K562 (cell line): ENCODE measurements around the gene LRRC61. TPM values are rescaled to one million over a fixed set of nuclear protein-coding genes. Genes with fewer than 3 reads are reported as not detected.

Experiments
- ATAC-seq: fragments of 200-7000 bp; cut with Tn5 transposase; 3 replicates; pipeline ENCODE4 v1.9.1; 2020; ENCODE audit warnings: moderate library complexity
- BruUV-seq: library from RNA; stranded (reverse); fragments of 400-500 nt; replicated peaks from 2 replicates; lab custom pipeline; 2021; lab: Mats Ljungman, UMichigan
- CTCF ChIA-PET: fragments of 300-600 bp; formaldehyde crosslinking; extraction: SDS; loops from one replicate; lab custom pipeline; 2021; ENCODE audit warnings: low intra/inter-chr PET ratio; lab: Yijun Ruan, JAX
- POLR2A ChIA-PET: fragments of 300-600, 350-650 bp; sonication (Branson Sonifier 250); formaldehyde crosslinking; extraction: SDS; loops from one replicate; lab custom pipeline; 2021; ENCODE audit warnings: antibody characterized with exemption, inconsistent platforms; lab: Yijun Ruan, JAX
- DNase-seq, 4 experiments: peaks; one replicate each; pipeline versions ENCODE4 v3.0.0 to v3.0.0-alpha.2; 2011 to 2018; ENCODE audit warnings: low spot score in 3 of 4, mixed read lengths in 3 of 4; ENCODE audit errors: extremely low read depth in 1 of 4
- FAIRE-seq: peaks from 2 replicates; lab custom pipeline; 2011; peaks lifted over from hg19 to GRCh38; lab: Jason Lieb, UNC
- H2AFZ ChIP-seq: 2 replicates; pipeline ENCODE4 v1.6.0; 2011; ENCODE audit warnings: low read depth, low read length, control low read depth, inconsistent platforms
- H3K27ac ChIP-seq: fragments of 200-600 bp; 3 replicates; pipeline ENCODE4 v1.8.0; 2011; ENCODE audit warnings: low read depth, mild to moderate bottlenecking, control low read depth, inconsistent platforms, low read length, moderate library complexity, mixed read lengths; ENCODE audit errors: extremely low read depth
- H3K27me3 ChIP-seq, 2 experiments: fragments of 300-600 bp in 1 of 2; 2 replicates in 1 of 2; 3 replicates in 1 of 2; pipeline versions ENCODE4 v1.6.0 to v1.8.0; 2011; ENCODE audit warnings: inconsistent platforms in 2 of 2, low read length in 2 of 2, mild to moderate bottlenecking in 1 of 2, mixed read lengths in 1 of 2, moderate library complexity in 1 of 2; ENCODE audit not compliant: control insufficient read depth in 2 of 2, insufficient read depth in 2 of 2
- H3K36me3 ChIP-seq: fragments of 300-600 bp; 3 replicates; pipeline ENCODE4 v1.8.0; 2011; ENCODE audit warnings: mild to moderate bottlenecking, low read length, inconsistent platforms; ENCODE audit not compliant: control insufficient read depth, insufficient read depth
- H3K4me1 ChIP-seq, 2 experiments: fragments of 200-600 bp in 1 of 2; replicated peaks in 1 of 2; 2 replicates in 1 of 2; 3 replicates in 1 of 2; pipeline versions ENCODE4 v1.5.1 to v1.8.0; 2011; ENCODE audit warnings: inconsistent platforms in 2 of 2, low read length in 2 of 2, mild to moderate bottlenecking in 1 of 2, mixed read lengths in 1 of 2, moderate library complexity in 1 of 2; ENCODE audit not compliant: control insufficient read depth in 2 of 2, insufficient read depth in 2 of 2
- H3K4me2 ChIP-seq: 2 replicates; pipeline ENCODE4 v1.6.1; 2011; ENCODE audit warnings: low read length, control low read depth, inconsistent platforms, mixed read lengths; ENCODE audit not compliant: insufficient read depth
- H3K4me3 ChIP-seq: fragments of 200-600 bp; sonication (generic), shearing (Covaris generic); 2 replicates; pipeline ENCODE4 v1.5.1; 2016; ENCODE audit warnings: control low read depth, inconsistent platforms
- H3K79me2 ChIP-seq: fragments of 200-600 bp; 3 replicates; pipeline ENCODE4 v1.8.0; 2011; ENCODE audit warnings: low read length, inconsistent platforms; ENCODE audit not compliant: control insufficient read depth, insufficient read depth
- H3K9ac ChIP-seq, 2 experiments: 2 replicates each; pipeline versions ENCODE4 v1.6.0 to v1.6.1; 2011; ENCODE audit warnings: low read depth in 2 of 2, low read length in 2 of 2, control low read depth in 1 of 2, inconsistent platforms in 1 of 2, mild to moderate bottlenecking in 1 of 2, mixed read lengths in 1 of 2; ENCODE audit not compliant: insufficient read depth in 1 of 2
- H3K9me1 ChIP-seq: one replicate; pipeline ENCODE4 v1.6.0; 2011; ENCODE audit warnings: inconsistent platforms, mild to moderate bottlenecking, low read length, moderate library complexity; ENCODE audit not compliant: control insufficient read depth, insufficient read depth
- H3K9me3 ChIP-seq: replicated peaks from 2 replicates; pipeline ENCODE4 v1.5.1; 2011; ENCODE audit warnings: low read depth, low read length, inconsistent platforms; ENCODE audit not compliant: control insufficient read depth, insufficient read depth
- H4K20me1 ChIP-seq: replicated peaks from 2 replicates; pipeline ENCODE4 v1.6.1; 2011; ENCODE audit warnings: low read length, inconsistent platforms, mixed read lengths; ENCODE audit not compliant: control insufficient read depth, insufficient read depth
- CHD4 ChIP-seq: fragments of 200-600 bp; sonication (generic); IDR thresholded peaks from 3 replicates; pipeline ENCODE4 v1.6.1; 2012; ENCODE audit warnings: low read depth, mild to moderate bottlenecking, mixed read lengths, low read length, inconsistent platforms; ENCODE audit not compliant: insufficient read depth, insufficient replicate concordance, poor library complexity, severe bottlenecking
- DPF2 ChIP-seq: fragments of 450-650 bp; IDR thresholded peaks from 2 replicates; pipeline ENCODE4 v1.6.1; 2016
- ETS2 ChIP-seq: IDR thresholded peaks from 2 replicates; pipeline ENCODE4 v1.6.1; 2016; ENCODE audit warnings: borderline replicate concordance, missing genetic modification characterization, mild to moderate bottlenecking, moderate library complexity, missing compliant biosample characterization; ENCODE audit not compliant: poor library complexity, severe bottlenecking
- HNRNPH1 ChIP-seq: fragments of 200-400 bp; formaldehyde crosslinking; optimal IDR thresholded peaks from 2 replicates; pipeline ENCODE3; 2017; ENCODE audit warnings: low read depth, mild to moderate bottlenecking, low read length, moderate library complexity
- POLR2AphosphoS5 ChIP-seq: IDR thresholded peaks from 2 replicates; pipeline ENCODE4 v1.6.1; 2011; ENCODE audit warnings: mild to moderate bottlenecking, low read depth, low read length, moderate library complexity; ENCODE audit not compliant: control insufficient read depth, insufficient read depth
- PTRF ChIP-seq: fragments of 450-650 bp; IDR thresholded peaks from 2 replicates; pipeline ENCODE4 v1.6.1; 2016; ENCODE audit warnings: mild to moderate bottlenecking, missing genetic modification characterization, missing compliant biosample characterization
- ZFPM2 ChIP-seq: fragments of 250-450 bp; sonication (Bioruptor Pico); IDR thresholded peaks from 2 replicates; pipeline ENCODE4 v1.5.1; 2022; ENCODE audit warnings: mild to moderate bottlenecking
- ZNF274 ChIP-seq: IDR thresholded peaks from 2 replicates; pipeline ENCODE4 v1.6.1; 2011; ENCODE audit warnings: low read depth, mild to moderate bottlenecking, low read length, moderate library complexity, borderline replicate concordance
- ZNF780A ChIP-seq: fragments of 250-450 bp; sonication (Bioruptor Pico); IDR thresholded peaks from 2 replicates; pipeline ENCODE4 v1.5.0; 2021; ENCODE audit warnings: mild to moderate bottlenecking
- WGBS: fragments of 100-300 bp; shearing (Covaris generic); methylation state at CpG from one replicate; pipeline ENCODE4 v1.1.6; 2016; ENCODE audit warnings: low coverage, mixed read lengths; ENCODE audit not compliant: insufficient coverage; ENCODE audit errors: missing lambda C conversion rate; 5-methylcytosine and 5-hydroxymethylcytosine counted together
- in situ Hi-C: fragments of 300-500 bp; cut with MboI; formaldehyde crosslinking; loops from 4 replicates; pipeline ENCODE4 v1.15.0; 2018; ENCODE audit warnings: inconsistent platforms, mixed read lengths
- intact Hi-C: fragments of 100-400 bp; cut with micrococcal nuclease; formaldehyde crosslinking; loops from 2 replicates; pipeline ENCODE4 v1.14.2; 2022
- polyA plus RNA-seq, 8 experiments: library from polyadenylated mRNA; depleted of rRNA in 4 of 8; stranded (reverse) in 5 of 8; unstranded in 3 of 8; fragments of >200 nt; fragmentation: Nextera tagmentation in 2 of 8; fragmentation: Illumina TruSeq in 1 of 8; extraction: Ambion mirVana in 2 of 8; extraction: Trizol in 1 of 8; gene quantifications; 2 replicates each; pipeline versions ENCODE4 v1.2.1 to v1.2.3, GENCODE V29; 2011 to 2014; ENCODE audit warnings: inconsistent platforms in 1 of 8, missing spikeins in 1 of 8
- total RNA-seq, 7 experiments: library from RNA; depleted of rRNA in 6 of 7; stranded (reverse); fragments of >200 nt in 6 of 7; fragmentation: Illumina TruSeq in 2 of 7; extraction: Trizol in 2 of 7; gene quantifications; 2 replicates each; pipeline versions ENCODE4 v1.2.1 to v1.2.3, GENCODE V29; 2011 to 2021; ENCODE audit warnings: low replicate concordance in 1 of 7
- TF ChIP-seq, protein P1 (sequence below), 3 experiments: IDR thresholded peaks in 2 of 3; conservative IDR thresholded peaks in 1 of 3; 2 replicates each; pipeline ENCODE4 v1.5.1; 2011 to 2012; ENCODE audit warnings: low read length in 3 of 3, mild to moderate bottlenecking in 3 of 3, control low read depth in 2 of 3, improper control_type of control experiment in 1 of 3, inconsistent platforms in 1 of 3, low read depth in 1 of 3, mixed read lengths in 1 of 3, moderate library complexity in 1 of 3; ENCODE audit not compliant: insufficient read depth in 2 of 3
- TF ChIP-seq, protein P2 (sequence below), 2 experiments: fragments of 450-650 bp; formaldehyde crosslinking in 1 of 2; IDR thresholded peaks; 2 replicates each; pipeline versions ENCODE4 v1.4.0 to v1.6.1; 2014 to 2020; ENCODE audit warnings: mild to moderate bottlenecking in 2 of 2, borderline replicate concordance in 1 of 2, low read depth in 1 of 2

LRRC61 gene
- total and polyA plus RNA-seq, 9 of the 15 experiments (the other 6 are each of a cell fraction or from before 2014, with no cell fraction given), result 1.3 to 55.2 (median 35.2) TPM

DNA sequence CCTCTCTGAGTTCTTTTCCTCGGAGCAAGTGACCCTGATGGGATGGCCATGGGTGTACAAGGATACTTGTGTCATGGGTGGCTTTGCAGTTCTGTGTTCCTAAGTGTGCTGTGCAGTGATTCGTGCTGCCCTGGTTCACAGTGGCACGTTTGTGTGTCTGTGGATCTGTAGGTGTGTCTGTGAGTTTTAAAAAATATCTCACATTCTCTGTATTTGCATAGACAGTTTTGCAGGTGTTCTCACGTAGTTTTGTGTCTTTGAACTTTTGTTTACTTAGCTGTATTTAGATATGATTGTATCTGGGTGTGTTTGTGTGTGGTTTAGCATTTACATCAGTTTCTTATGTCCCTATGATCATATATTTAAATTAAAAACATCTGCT lies 59.7 kb downstream of the LRRC61 start:
- WGBS, result 56% methylated on average over 4 of the region's 4 CpGs
- no peak overlapping the region for H2AFZ ChIP-seq
- ATAC-seq (no peak), FAIRE-seq (no peak), DNase-seq (no peak)
- CTCF ChIA-PET, result interaction anchor here (0.6 kb wide), 1 partner anchor 795 kb away, joined by 3 read pairs; no protein-coding TSS in a partner anchor
- peaks cover 32% of the 10 kb centered on the region for H4K20me1 ChIP-seq
- BruUV-seq, result no TSS peak
- peaks cover 14% of the 10 kb centered on the region; the same call in 1 of the 3 replicates for H3K36me3 ChIP-seq
- intact Hi-C loops (no loop called here), in situ Hi-C loops (no loop called here)
- no peaks in the 10 kb centered on the region for H3K9me3 ChIP-seq
- H3K27me3 ChIP-seq, result no peaks in the 10 kb centered on the region
- H3K79me2 ChIP-seq, result peaks cover 58% of the 10 kb centered on the region
- peaks cover 10% of the 10 kb centered on the region for H3K9me1 ChIP-seq
- H3K27ac ChIP-seq, result no peak overlapping the region
- peaks cover 16 to 53% of the 10 kb centered on the region in 2 experiments for H3K4me1 ChIP-seq
- H3K4me2 ChIP-seq, result no peak overlapping the region
- POLR2A ChIA-PET, result interaction anchor here (0.7 to 1.7 kb wide), 3 partner anchors 8 to 17 kb away, joined by 3 to 7 read pairs (median 4); no protein-coding TSS in a partner anchor
- H3K9ac ChIP-seq, result peak overlapping the region in 1 of 2 experiments; percentile 80; a peak in 2 of 4 replicates
- no peak overlapping the region for H3K4me3 ChIP-seq
- no peak for TF ChIP-seq DPF2
- TF ChIP-seq ZFPM2 (CRISPR knock-in tag), result no peak
- TF ChIP-seq HNRNPH1, result no peak
- TF ChIP-seq, protein P1, sequence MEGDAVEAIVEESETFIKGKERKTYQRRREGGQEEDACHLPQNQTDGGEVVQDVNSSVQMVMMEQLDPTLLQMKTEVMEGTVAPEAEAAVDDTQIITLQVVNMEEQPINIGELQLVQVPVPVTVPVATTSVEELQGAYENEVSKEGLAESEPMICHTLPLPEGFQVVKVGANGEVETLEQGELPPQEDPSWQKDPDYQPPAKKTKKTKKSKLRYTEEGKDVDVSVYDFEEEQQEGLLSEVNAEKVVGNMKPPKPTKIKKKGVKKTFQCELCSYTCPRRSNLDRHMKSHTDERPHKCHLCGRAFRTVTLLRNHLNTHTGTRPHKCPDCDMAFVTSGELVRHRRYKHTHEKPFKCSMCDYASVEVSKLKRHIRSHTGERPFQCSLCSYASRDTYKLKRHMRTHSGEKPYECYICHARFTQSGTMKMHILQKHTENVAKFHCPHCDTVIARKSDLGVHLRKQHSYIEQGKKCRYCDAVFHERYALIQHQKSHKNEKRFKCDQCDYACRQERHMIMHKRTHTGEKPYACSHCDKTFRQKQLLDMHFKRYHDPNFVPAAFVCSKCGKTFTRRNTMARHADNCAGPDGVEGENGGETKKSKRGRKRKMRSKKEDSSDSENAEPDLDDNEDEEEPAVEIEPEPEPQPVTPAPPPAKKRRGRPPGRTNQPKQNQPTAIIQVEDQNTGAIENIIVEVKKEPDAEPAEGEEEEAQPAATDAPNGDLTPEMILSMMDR (IDR thresholded peaks at IDR 0.05 in 2 of 3, conservative IDR thresholded peaks at IDR 0.05 in 1 of 3; ENCODE audit: insufficient read depth in 2 of 3, low read depth in 1 of 3, low read length in 3 of 3), result no peak
- TF ChIP-seq ETS2 (tag), result no peak
- TF ChIP-seq, protein P2, sequence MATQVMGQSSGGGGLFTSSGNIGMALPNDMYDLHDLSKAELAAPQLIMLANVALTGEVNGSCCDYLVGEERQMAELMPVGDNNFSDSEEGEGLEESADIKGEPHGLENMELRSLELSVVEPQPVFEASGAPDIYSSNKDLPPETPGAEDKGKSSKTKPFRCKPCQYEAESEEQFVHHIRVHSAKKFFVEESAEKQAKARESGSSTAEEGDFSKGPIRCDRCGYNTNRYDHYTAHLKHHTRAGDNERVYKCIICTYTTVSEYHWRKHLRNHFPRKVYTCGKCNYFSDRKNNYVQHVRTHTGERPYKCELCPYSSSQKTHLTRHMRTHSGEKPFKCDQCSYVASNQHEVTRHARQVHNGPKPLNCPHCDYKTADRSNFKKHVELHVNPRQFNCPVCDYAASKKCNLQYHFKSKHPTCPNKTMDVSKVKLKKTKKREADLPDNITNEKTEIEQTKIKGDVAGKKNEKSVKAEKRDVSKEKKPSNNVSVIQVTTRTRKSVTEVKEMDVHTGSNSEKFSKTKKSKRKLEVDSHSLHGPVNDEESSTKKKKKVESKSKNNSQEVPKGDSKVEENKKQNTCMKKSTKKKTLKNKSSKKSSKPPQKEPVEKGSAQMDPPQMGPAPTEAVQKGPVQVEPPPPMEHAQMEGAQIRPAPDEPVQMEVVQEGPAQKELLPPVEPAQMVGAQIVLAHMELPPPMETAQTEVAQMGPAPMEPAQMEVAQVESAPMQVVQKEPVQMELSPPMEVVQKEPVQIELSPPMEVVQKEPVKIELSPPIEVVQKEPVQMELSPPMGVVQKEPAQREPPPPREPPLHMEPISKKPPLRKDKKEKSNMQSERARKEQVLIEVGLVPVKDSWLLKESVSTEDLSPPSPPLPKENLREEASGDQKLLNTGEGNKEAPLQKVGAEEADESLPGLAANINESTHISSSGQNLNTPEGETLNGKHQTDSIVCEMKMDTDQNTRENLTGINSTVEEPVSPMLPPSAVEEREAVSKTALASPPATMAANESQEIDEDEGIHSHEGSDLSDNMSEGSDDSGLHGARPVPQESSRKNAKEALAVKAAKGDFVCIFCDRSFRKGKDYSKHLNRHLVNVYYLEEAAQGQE (IDR thresholded peaks at IDR 0.05; ENCODE audit: borderline replicate concordance), result no peak
- TF ChIP-seq, protein P2 (CRISPR knock-in tag; IDR thresholded peaks at IDR 0.05; ENCODE audit: low read depth), result no peak
- TF ChIP-seq ZNF780A (CRISPR knock-in tag), result no peak
- TF ChIP-seq PTRF (tag), result no peak
- no peak for TF ChIP-seq ZNF274
- no peak for TF ChIP-seq CHD4
- TF ChIP-seq POLR2AphosphoS5, result no peak
